ENCODE data around the gene MMP20.
"Not testable (repeated sequence)": the region's sequence is repeated elsewhere in the genome, so short reads cannot be mapped to it uniquely, and the experiment has no call there.

Gene MMP20, protein sequence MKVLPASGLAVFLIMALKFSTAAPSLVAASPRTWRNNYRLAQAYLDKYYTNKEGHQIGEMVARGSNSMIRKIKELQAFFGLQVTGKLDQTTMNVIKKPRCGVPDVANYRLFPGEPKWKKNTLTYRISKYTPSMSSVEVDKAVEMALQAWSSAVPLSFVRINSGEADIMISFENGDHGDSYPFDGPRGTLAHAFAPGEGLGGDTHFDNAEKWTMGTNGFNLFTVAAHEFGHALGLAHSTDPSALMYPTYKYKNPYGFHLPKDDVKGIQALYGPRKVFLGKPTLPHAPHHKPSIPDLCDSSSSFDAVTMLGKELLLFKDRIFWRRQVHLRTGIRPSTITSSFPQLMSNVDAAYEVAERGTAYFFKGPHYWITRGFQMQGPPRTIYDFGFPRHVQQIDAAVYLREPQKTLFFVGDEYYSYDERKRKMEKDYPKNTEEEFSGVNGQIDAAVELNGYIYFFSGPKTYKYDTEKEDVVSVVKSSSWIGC

DNA sequence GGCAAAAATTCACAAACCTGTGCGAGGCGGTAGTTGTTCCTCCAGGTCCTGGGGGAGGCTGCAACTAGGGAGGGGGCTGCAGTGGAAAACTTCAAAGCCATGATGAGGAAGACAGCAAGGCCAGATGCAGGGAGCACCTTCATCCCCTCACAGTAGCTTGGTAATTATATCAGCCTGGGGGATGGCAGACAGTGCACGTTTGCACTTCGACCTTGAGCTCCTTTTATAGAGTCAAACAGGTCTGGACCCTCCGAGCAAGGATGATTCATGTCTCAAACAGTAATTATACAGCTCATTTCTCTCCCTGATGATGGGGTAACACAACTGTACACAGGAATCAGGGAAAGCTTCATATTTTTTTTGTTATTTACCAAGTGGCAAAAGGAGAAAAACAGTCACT lies at the start of gene MMP20:
Gene MMP20, minus strand, starts transcription at position 156 of the 400 bp plus-strand sequence. Its CDS starts 13 bp downstream, at position 143.
- no peak for DNase-seq (ENCODE audit: low spot score)

DNA sequence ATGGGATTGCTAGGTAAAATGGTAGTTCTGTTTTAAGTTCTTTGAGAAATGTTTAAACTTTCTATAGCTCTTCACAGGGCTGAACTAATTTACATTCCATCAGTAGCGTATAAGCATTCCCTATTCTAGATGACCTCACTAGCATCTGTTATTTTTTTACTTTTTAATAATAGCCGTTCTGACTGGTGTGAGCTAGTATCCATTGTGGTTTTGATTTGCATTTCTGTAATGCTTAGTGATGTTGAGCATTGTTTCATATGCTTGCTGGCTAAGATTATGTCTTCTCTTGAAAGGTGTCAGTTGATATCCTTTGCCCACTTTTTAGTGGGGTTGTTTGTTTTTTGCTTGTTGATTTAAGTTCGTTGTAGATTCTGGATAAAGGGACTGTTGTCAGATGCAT lies 44.5 kb upstream of the MMP20 start:
- DNase-seq (ENCODE audit: low spot score), result no peak

DNA sequence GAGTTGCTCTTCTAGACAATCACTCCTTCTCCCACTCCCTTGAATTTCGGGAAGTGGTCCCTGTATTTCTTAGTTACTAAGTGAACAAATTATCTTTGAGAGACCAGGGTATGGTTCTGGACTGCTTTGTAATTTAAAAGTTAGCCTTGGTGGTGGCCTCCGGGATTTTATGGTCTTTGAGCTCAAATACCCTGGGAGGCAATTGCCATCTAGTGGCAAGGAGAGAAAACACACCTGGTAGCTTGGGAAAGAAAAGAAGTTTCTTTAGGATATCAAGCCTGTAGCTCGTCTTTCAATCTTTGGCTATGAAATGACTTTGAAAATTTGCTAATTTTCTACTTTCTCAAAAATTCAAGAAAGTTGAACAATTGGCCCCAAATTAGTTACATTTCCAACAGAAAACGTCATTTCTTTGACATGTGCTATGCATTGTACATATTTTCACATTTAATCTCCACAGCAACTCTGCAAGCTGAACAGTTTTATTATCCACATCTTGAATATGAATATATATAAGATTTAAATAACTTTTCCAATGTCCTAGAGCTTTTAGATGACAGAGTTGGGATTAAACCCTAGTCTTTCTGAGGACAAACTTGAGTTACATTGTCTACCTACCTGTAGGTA lies 41.3 kb upstream of the MMP20 start:
- DNase-seq (ENCODE audit: low spot score), result peak; percentile 65

DNA sequence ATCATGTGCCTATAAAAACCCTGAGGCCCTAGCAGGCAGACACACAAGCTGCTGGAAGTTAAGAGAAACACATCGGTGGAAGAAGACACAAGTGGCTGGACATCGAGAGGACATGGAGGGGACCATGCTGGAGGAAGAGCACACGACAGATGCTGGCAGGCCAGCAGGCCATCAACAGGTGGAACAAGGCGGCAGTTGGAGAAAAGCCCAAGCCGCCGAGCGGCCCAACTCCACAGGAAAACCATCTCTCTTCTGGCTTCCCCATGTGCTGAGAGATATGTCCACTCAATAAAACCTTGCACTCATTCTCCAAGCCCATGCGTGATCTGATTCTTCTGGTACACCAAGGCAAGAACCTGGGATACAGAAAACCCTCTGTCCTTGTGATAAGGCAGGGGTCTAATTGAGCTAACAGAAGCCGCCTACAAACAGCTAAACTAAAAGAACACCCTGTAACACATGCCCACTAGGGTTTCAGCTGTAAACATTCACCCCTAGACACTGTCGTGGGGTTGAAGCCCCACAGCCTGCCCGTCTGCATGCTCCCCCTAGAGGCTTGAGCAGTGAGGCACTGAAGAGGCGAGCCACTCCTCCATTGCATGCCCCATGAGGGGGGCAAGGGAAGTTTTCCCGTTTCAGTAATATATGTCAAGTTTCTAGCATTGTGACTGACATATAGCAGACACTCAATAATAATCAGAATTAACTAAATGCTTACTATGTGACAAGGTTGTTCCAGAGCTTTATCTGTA lies 39.0 kb upstream of the MMP20 start:
- no peak for DNase-seq (ENCODE audit: low spot score)

DNA sequence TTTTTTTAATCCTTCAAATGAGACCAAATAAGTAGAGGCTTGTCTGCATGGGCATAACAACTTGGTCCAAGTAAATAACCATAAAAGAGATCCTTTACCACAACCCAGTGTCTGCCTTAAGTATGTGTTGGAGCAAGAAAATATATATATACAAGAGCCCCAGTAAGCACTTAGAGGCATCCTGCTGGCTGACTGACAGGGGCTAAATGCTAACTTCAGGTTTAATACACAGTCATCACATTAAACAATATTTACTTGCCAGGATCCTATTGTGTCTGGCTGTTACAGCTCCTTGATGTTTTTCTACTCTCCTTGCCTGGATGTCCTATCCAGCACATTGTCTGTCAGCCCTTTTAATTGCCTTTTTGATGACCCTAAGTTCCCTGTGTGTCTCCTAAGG lies 37.5 kb upstream of the MMP20 start:
- DNase-seq (ENCODE audit: low spot score), result no peak

DNA sequence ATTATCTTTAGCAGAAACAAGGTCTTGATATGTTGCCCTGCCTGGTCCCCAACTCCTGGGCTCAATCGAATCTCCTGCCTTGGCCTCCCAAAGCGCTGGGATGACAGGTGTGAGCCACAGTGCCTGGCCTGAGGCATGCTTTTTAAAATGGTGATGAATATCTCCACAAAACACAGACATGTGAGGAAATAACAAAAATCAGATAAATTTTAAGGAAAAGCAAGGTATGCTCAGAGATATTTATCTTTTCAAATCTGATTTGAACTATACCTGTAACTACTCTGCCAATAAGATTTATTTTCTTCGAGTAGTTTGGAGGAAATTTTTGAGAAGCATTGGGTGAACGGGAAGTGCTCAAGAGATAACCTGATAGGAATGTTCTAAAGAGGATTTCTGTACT lies 35.9 kb upstream of the MMP20 start:
- no peak for DNase-seq (ENCODE audit: low spot score)

DNA sequence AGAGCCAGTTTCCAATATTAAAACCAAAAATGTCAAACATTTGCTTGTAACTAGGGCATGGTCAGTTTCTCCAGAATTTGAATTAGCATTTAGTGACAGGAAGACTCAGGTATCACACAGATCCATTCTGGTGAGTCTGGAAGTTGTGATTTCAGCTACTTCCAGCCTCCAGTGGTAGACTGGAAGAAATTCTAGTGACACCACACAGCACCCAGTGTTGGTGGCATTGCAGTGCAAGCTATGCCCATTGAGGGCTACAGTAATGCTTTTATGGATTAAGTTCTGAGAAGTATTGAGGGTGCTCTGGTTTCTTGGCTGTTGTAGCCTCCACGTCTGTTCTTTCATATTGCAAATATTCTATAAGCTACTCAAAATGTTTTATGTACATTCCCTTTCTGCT lies 31.4 kb upstream of the MMP20 start:
- no peak for DNase-seq (ENCODE audit: low spot score)

DNA sequence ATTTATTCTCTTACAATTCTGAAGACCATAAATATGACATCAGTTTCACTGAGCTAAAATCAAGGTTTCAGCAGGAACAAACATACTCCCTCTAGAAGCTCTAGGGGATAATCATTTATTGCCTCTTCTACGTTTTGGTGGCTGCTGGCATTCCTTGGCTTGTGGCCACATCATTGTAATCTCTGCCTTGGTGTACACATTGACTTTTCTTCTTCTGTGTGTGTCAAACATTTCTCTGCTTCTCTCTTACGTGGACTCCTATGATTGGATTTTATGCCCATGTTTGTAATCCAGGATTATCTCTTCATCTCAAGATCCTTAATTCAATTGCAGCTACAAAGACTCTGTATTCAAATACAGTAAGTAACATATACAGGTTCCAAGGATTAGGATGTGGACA lies 30.4 kb upstream of the MMP20 start:
- no peak for DNase-seq (ENCODE audit: low spot score)

DNA sequence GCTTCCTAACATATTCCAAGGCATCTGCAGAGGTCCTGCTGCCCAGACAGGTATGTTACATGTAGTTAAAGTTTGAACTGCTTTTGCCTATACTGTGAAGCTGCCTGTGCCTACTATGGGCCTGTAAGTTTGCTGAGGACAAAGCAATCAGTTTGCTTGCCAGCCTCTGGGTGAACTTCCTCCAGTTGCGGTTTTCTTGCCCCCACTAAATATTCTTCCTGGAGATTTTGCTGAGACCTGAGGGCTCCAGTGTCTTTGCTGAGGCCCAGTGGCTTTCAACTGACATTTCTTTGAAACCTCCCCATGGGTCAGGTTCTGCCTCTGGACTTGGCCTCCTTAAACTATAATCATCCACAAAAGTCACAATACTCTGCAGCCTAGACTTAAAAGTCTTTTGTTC lies 29.6 kb upstream of the MMP20 start:
- DNase-seq (ENCODE audit: low spot score), result no peak

DNA sequence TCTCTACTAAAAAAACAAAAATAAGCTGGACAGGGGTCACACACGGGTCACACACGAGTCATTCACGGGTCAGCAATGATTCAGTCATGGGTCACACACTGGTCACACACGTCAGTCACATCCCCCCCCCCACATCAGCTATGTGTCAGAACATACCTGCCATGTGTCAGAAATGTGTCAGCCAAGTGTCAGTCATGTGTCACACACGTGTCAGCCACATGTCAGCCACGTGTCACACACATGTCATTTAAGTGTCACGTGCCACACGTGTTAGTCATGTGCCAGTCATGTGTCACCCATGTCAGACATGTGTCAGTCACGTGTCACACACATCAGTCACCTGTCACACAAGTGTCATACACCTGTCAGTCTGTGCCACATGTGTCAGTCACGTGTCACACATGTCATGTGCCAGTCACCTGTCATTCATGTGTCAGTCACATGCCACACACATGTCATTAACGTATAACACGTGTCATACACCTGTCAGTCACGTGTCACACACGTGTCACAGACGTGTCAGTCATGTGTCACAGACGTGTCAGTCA lies 28.7 kb upstream of the MMP20 start:
- no peak for DNase-seq (ENCODE audit: low spot score)

DNA sequence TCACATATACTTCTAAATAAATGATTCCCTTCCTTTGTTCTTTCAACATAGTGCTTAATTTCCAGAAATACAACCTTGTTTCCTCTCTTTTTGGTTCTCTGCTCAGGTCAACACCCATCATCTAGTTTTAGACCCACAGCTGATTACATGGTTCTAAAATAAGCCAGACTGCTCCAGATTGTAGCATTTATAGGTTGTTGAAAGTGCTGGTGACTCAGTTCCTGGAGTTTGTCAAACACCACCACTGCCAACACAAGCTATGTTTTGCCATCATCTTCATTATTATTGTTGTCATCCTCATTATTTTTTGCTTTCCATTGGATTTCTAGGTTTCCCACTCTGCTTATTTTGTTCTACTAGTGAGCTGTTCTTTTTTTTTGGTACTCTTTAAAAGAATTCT lies 22.3 kb upstream of the MMP20 start:
- DNase-seq (ENCODE audit: low spot score), result peak; percentile 7

DNA sequence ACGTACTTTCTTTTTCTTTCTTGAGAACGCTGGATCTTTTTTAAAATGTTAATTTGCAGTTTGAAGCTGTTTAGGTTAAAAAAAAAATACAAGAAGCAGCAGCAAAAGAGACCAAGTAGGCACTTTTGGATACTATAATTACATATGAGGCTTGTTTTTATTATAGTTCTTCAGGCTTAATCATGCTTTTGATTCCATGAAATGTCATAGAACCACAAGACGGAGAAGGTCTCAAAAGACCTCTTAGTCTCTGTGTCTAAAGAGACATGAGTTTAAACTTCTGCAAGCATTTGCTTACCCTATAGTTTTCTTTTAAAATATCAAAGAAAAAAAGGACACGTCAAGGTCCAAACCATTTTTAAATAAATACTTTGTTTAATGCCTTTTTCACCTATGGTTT lies 18.8 kb upstream of the MMP20 start:
- no peak for DNase-seq (ENCODE audit: low spot score)

DNA sequence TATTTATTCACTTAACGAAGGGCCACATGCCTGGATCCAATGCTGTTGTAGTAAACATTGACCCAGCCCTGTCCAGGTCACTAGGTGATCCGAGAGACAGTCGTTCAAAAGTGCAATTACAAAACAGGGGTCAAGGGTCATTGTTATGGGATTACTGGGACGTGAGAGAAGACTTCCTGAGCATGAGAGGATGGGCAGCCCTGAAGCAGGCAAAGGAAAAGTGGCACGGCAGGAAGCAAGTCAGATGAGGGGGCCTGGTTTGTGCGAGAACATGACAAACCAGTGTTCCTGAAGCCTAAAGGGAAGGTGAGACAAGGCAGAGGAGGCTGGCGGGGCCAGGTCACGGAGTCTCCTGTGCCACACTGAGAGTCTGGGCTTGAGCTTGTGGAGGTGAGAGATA lies 15.8 kb upstream of the MMP20 start:
- DNase-seq (ENCODE audit: low spot score), result no peak

DNA sequence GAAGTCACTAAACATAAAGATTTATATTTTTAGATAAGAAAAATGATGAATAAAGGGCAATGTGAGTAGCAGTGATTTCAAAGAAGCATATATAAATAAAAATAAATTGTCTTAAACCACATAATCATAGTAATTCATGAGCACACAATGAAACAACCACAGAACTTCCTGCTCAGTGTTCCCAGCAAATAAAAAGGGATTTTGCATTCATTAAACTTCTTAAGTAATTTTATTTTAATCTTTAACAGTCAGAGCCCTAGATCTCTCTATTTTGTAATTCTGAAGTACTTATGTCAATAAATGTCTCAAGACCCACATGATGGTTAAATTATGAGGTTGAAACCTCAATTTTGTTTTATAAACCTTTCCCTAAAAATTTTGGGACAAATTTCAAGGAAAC lies 14.5 kb upstream of the MMP20 start:
- DNase-seq (ENCODE audit: low spot score), result no peak

DNA sequence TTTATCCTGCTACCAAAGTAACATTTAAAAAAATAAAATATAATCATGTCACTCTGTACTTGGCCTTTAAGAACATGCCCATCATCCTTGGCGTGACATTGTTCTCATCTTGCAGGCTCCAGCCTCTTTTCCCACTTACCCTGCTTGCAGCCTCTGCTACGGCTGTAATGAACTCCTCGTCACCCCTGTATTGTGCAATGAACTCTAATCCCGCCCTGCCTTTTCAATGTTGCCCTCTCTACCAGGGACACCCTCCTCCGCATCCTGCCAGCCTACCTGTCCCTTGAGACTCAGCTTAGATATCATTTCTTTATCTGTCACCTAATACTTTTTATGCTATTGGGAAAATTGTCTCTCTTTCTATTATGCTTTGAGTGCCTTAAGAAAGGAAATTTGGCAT lies 12.6 kb upstream of the MMP20 start:
- DNase-seq (ENCODE audit: low spot score), result no peak

DNA sequence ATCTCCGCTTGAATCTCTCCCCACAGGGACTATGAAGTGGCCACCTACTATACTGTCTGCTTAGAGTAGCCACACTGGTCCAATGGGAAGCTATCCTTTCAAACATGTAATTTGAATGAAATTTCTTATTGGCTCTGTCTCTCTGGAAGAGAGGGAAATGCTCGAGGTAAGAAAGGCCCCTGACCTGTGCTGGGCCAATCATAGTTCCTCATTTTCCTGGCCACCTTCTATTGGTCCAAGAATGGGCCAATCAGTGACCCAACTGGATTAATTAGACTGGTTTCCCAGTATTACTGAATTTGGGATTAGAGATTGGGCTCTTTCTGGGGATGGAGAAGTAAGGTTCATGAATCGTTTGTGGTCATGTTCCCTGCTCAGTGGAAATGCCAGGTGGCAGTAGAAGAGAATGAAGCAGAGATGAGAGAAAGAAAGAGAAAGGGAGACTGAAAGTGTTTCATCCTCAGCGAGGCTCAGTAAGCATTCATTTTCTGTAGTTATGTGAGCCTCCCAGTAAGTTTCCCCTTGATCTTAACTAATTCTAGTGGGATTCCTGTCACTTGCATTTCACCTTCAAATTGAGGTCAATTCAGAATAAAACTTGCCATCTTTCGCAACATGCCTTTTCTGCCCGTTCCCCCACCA lies 8.4 kb upstream of the MMP20 start:
- no peak for DNase-seq (ENCODE audit: low spot score)

DNA sequence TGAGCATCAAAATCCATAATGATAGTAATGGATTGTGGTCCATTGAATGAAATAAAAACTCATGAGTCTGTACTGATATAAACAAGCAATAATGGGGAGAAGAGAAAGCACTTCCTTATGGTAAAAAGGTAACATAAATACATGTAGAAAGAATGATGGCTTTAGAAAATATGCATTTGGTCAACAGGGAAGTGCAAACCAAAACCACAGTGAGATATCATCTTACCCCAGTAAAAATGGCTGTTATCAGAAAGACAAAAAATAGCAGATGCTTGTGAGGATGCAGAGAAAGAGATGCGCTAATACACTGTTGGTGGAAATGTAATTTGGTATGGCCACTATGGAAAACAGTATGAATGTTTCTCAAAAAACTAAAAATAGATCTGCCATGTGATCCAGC lies 6.9 kb upstream of the MMP20 start:
- no peak for DNase-seq (ENCODE audit: low spot score)

DNA sequence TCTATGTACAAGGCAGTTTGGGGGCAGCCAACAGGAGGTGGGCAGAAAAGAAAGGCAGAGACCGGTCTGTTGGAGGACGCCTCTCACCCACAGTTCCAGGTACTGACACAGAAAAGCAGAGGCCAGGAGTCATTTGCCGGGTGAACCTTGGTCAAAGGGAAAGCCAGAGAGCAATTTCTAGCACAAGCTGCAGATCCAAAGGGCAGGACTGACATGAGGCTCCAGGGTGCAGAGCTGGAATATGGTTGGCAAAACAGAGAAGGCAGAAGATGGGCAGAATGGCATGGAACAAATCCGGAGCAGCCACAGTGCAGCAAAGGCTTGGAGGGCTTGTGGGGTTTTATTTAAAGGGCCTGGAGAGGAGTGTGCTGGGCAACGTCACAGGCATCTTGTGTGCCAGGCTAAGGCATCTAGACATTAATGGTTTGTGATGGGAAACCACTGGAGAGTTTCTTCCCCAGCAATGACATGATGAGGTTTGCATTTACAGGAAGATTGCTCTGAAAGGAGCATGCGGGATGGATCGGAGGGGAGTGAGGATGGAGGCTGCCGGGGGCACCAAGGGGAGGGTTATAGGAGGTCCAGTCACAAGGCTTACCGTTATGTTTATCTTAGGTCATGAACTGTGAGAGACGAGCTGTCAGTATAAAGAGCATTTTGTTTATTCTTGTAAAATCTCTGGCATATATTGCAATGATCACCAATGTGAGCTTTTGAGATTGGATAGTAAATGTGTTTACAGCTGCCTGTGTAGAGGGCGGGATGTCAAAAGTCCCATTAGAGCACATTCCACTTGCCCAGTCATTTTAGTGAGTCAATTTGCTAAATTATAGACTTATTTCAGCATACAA lies 5.7 kb upstream of the MMP20 start:
- DNase-seq (ENCODE audit: low spot score), result no peak

DNA sequence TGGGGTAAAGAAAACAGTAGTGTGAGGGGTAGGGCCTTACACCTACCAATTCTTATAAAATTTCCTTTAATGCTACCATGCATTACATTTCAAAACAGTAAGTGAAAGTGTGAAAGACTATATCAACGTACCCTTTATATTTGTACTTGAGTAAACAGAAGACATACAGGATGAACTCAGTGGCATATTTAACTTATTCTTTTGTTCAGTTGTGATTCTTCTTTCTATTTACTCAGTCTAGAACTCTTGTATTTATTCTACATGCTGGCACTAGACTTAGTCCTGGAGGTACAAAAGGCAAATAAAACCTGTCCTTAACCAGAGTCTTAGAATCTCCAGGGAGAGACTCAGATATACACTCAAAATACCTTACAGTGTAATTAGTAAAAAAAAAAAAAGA lies 4.8 kb upstream of the MMP20 start:
- DNase-seq (ENCODE audit: low spot score), result not testable (repeated sequence)

DNA sequence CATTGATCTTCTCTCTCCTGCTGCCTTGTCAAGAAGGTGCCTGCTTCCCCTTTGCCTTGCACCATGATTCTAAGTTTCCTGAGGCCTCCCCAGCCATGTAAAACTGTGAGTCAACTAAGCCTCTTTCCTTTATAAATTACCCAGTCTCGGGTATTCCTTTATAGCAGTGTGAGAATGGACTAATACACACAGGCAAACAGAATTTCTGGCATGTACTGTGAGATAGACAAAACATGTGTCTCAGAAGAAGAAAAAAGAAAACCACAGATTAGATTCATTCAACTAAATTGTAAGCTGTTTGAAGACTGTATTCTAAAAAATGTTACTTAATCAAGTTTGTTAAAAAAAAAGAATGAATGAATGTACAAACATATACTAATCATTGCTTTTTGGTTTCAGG lies 1.5 kb upstream of the MMP20 start:
- DNase-seq (ENCODE audit: low spot score), result no peak

DNA sequence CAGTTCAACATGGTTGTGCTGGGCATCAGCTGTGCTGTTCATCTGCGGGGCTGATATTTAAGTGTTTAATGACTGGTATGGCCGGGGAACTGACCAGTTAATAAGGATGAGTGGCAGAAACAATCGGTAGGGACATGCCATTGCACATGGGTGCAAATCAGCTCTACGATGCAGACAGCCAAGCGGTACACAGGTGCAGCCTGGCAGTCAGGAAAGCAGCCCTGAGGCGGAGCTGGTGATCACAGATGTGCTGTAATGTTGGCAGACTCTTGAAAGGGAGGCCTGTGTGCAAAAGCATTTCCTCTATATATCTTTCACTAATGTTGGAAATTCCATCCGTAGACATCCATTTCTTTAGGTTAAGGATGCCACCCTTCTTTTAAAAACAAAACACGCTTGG lies 1.1 kb downstream of the MMP20 start:
- DNase-seq (ENCODE audit: low spot score), result no peak

Measured in AG08395 (cell line).